ENCODE data around the gene WDR26.
"Not testable (repeated sequence)": the region's sequence is repeated elsewhere in the genome, so short reads cannot be mapped to it uniquely, and the experiment has no call there.

WDR26 gene

DNA sequence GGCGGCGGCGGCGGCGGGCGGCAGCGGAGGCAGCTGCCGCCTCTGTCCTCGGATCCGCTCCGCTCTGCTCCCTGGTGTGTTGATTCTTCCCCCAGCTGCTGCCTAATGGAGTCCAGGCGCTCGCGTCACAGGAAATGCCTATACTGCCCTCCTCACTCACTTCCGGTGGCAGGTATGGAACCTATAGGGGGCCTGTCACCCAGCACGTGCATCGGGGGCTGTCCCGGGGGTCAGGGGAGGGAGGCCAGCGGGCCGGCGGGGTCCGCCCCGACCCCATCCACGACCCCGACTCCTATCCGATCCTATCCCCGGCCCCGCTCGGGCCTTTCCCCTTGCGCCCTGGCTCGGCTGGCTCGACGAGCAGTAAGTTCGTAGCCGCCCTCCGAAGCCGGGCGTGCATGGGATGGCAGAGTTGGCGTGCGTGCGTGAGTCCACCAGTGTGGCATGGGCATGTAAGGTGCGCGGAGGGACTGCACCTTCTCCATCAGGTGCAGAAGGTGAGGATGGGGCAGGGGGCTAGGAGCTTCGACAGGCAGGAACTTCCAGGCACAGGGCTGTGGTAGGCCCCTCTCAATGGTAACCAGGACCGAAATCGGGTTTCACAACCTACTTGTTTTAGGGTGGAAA lies at the start of gene WDR26:
WDR26 (minus strand) TSS at position 107 of the 627 bp plus-strand sequence.
- DNase-seq, result peak; percentile 89

GRCh38 chr1:224483206-224483605 lies 48.6 kb upstream of the WDR26 start:
- DNase-seq, result not testable (repeated sequence)

GRCh38 chr1:224482619-224483018 lies 48.0 kb upstream of the WDR26 start:
- no peak for DNase-seq

DNA sequence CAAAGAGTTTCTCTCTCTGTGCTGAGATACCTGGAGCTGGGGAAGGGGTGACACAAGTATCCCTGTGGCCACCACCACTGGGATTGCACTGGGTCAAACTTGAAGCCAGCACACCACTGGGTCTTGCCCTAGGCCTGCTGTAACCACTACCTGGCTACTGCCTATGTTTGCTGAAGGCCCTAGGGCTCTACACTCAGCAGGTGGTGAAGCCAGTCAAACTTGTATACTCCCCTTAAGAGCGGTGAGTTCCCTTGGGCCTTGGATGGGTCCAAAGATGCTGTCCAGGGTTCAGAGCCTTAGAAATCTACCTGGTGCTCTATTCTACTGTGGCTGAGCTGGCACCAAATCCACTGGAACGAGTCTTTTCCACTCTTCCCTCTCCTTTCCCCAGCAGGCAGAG lies 47.0 kb upstream of the WDR26 start:
- no peak for DNase-seq

DNA sequence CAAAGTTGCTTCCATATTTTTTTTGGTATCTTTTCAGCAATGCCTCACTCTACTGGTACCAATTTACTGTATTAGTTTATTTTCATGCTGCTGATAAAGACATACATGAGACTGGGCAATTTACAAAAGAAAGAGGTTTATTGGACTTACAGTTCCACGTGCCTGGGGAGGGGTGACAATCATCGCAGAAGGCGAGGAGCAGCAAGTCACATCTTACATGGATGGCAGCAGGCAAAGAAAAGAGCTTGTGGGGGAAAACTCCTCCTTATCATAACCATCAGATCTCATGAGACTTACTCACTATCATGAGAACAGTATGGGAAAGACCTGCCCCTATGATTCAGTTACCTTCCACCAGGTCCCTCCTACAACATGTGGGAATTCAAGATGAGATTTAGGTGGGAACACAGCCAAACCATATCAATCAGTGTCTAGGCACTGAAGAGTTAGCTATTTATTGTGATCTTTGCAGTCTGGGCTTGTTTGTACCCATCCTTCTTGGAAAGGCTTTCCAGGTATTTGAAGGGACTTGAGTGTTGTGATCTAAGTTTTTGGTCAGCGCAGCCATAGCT lies 46.4 kb upstream of the WDR26 start:
- not testable (repeated sequence) for DNase-seq

DNA sequence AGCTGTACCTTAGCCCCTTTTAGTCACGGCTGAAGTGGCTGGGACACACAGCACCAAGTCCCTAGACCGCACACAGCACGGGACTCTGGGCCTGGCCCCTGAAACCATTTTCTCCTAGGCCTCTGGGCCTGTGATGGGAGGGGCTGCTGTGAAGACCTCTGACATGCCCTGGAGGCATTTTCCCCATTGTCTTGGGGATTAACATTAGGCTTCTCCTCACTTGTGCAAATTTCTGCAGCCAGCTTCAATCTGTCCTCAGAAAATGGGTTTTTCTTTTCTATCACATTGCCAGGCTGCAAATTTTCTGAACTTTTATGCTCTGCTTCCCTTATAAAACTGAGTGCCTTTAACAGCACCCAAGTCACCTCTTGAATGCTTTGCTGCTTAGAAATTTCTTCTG lies 45.6 kb upstream of the WDR26 start:
- not testable (repeated sequence) for DNase-seq

- no peak for DNase-seq
These were observed 38.2 kb upstream of the WDR26 start for GRCh38 chr1:224472806-224473205.

GRCh38 chr1:224466154-224466553 lies 31.6 kb upstream of the WDR26 start:
- no peak for DNase-seq

DNA sequence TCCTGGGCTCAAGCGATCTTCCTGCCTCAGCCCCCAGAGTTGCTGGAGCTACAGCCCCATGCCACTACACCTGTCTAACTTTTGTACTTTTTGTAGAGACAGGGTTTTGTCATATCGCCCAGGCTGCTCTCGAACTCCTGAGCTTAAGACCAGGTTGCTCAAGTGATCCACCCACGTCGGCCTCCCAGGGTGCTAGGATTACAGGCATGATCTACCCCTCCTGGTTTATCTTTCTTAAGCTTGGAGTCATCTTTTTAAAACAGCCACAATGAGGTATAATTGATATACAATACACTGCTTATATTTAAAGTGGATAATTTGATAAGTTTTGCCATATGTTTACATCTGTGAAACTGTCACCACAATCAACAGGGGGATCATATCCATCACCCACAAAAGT lies 25.4 kb upstream of the WDR26 start:
- DNase-seq, result no peak

- DNase-seq, result no peak
These were observed 24.4 kb upstream of the WDR26 start for GRCh38 chr1:224458996-224459395.

GRCh38 chr1:224458296-224458695 lies 23.7 kb upstream of the WDR26 start:
- no peak for DNase-seq

- DNase-seq, result no peak
These were observed 23.2 kb upstream of the WDR26 start for GRCh38 chr1:224457782-224458144.

DNA sequence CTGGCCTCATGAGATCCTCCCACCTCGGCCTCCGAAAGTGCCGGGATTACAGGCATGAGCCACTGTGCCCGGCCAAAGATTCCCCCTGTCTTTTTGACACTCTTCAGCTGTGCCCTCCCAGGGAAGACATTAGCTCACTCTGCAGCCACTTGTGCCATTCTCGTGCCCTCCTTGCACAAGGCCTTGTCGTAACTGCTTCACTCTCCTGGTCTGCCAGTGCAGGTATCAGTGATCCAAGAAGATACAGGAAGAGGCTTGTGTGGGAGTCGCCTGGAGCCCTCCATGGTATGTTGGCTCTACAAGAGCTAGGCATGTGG lies 22.0 kb upstream of the WDR26 start:
- DNase-seq, result no peak

GRCh38 chr1:224454402-224455055 lies 19.9 kb upstream of the WDR26 start:
- no peak for DNase-seq

- DNase-seq, result no peak
These were observed 16.2 kb upstream of the WDR26 start for GRCh38 chr1:224450561-224451350.

DNA sequence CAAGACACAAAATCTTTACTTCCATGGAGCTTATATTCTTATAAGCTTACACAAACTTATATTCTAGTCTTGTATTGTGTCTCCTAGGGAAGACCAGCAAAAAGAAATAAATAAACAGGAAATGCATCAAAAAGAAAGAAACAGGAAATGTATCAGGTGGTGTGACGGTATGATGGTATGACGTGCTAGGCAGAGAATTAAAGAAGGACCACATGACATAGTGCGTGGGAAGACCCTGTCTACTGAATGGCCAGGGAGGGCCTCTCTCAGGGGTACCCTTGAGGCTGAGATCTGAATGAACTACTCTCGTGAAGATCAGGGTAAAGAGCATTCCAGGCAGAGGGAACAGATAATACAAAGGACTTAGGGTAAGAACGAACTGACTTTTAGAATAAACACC lies 15.6 kb upstream of the WDR26 start:
- no peak for DNase-seq

- no peak for DNase-seq
These were observed 13.9 kb upstream of the WDR26 start for GRCh38 chr1:224448453-224449017.

GRCh38 chr1:224447971-224448370 lies 13.4 kb upstream of the WDR26 start:
- DNase-seq, result no peak

- DNase-seq, result no peak
These were observed 12.7 kb upstream of the WDR26 start for GRCh38 chr1:224447251-224447650.

- DNase-seq, result no peak
These were observed 4.4 kb upstream of the WDR26 start for GRCh38 chr1:224438989-224439388.

DNA sequence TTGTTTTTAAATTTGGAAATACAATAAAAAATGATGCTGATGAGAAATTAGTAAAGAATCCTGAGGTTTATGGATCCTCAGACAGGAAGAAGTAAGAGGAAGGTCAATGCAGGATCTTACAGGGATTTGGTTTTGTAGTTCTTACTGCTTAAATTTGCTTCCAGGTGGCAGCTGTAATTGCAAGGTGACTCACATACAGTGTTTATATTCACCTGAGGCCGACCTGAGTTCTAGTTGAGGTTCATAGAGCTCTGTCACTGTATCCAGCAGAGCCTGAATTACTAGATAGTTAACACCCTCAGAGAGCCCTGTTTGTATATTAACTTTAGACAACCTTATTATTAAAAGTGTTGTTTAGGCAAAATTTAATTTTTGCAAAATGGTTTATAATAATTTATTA lies 1.4 kb upstream of the WDR26 start:
- no peak for DNase-seq

- peak; percentile 18 for DNase-seq
These were observed 744 bp upstream of the WDR26 start for GRCh38 chr1:224435318-224435763.

Data from CD4-positive, alpha-beta T cell treated with Interleukin-10 for 1 hour (primary cell).